HepG2 (cell line): ENCODE data around the gene ZNF254. TPM values are rescaled to one million over a fixed set of nuclear protein-coding genes. Genes with fewer than 3 reads are reported as not detected.

Experiments used
- ARNT ChIP-seq: fragments of 450-650 bp; IDR thresholded peaks from 2 replicates; pipeline ENCODE4 v1.6.1; 2017
- ASH2L ChIP-seq: fragments of 300-600, 200-600 bp; sonication (generic); IDR thresholded peaks from 2 replicates; pipeline ENCODE4 v1.7.0; 2017; ENCODE audit warnings: low read depth, mild to moderate bottlenecking, moderate library complexity, mixed read lengths, low read length; ENCODE audit not compliant: insufficient read length
- ATF6 ChIP-seq: sonication (generic); formaldehyde crosslinking; conservative IDR thresholded peaks from 2 replicates; pipeline ENCODE4 v1.4.0; 2020; ENCODE audit warnings: missing genetic modification reagents
- GLI4 ChIP-seq: sonication (generic); formaldehyde crosslinking; IDR thresholded peaks from 2 replicates; pipeline ENCODE4 v1.5.1; 2020; ENCODE audit warnings: missing genetic modification reagents, mild to moderate bottlenecking, moderate library complexity, borderline replicate concordance
- GLMP ChIP-seq: sonication (generic); formaldehyde crosslinking; IDR thresholded peaks from 2 replicates; pipeline ENCODE4 v1.9.0; 2021; ENCODE audit warnings: missing genetic modification reagents, mild to moderate bottlenecking, borderline replicate concordance
- HOMEZ ChIP-seq: IDR thresholded peaks from 2 replicates; pipeline ENCODE4 v1.6.1; 2016; ENCODE audit warnings: low read depth
- KLF16 ChIP-seq, 2 experiments: sonication (generic) in 1 of 2; formaldehyde crosslinking in 1 of 2; IDR thresholded peaks; 2 replicates each; pipeline versions ENCODE4 v1.6.1 to v1.8.0; 2016 to 2023; ENCODE audit warnings: missing genetic modification reagents in 2 of 2, missing compliant biosample characterization in 1 of 2
- PTBP1 ChIP-seq: fragments of 200-400 bp; formaldehyde crosslinking; IDR thresholded peaks from 2 replicates; pipeline ENCODE4 v1.6.1; 2018; ENCODE audit warnings: low read length, low read depth; ENCODE audit not compliant: poor library complexity, severe bottlenecking
- SCMH1 ChIP-seq: sonication (generic); formaldehyde crosslinking; IDR thresholded peaks from 2 replicates; pipeline ENCODE4 v1.9.0; 2021; ENCODE audit warnings: missing genetic modification reagents, mild to moderate bottlenecking, borderline replicate concordance
- STAT5B ChIP-seq: sonication (generic); formaldehyde crosslinking; IDR thresholded peaks from 2 replicates; pipeline ENCODE4 v1.4.0; 2020; ENCODE audit warnings: missing genetic modification reagents
- ZNF276 ChIP-seq: sonication (generic); formaldehyde crosslinking; IDR thresholded peaks from 2 replicates; pipeline ENCODE4 v1.4.0; 2020; ENCODE audit warnings: mild to moderate bottlenecking, low read depth, missing genetic modification reagents
- ZNF512 ChIP-seq: sonication (generic); formaldehyde crosslinking; IDR thresholded peaks from 2 replicates; pipeline ENCODE4 v1.4.0; 2020; ENCODE audit warnings: mild to moderate bottlenecking, missing genetic modification reagents
- ZNF761 ChIP-seq: sonication (generic); formaldehyde crosslinking; conservative IDR thresholded peaks from 2 replicates; pipeline ENCODE4 v1.4.0; 2020; ENCODE audit warnings: mild to moderate bottlenecking, missing genetic modification reagents
- ZNF772 ChIP-seq: sonication (generic); formaldehyde crosslinking; IDR thresholded peaks from 2 replicates; pipeline ENCODE4 v1.5.0; 2020; ENCODE audit warnings: mild to moderate bottlenecking, missing genetic modification reagents
- ZNF782 ChIP-seq: sonication (generic); formaldehyde crosslinking; IDR thresholded peaks from 2 replicates; pipeline ENCODE4 v1.4.0; 2020; ENCODE audit warnings: missing genetic modification reagents, mild to moderate bottlenecking, borderline replicate concordance
- ZSCAN31 ChIP-seq: sonication (generic); formaldehyde crosslinking; IDR thresholded peaks from 2 replicates; pipeline ENCODE4 v1.5.0; 2020; ENCODE audit warnings: low read depth, mild to moderate bottlenecking, missing genetic modification reagents
- polyA plus RNA-seq, 8 experiments: library from polyadenylated mRNA; depleted of rRNA in 3 of 8; stranded (reverse) in 7 of 8; unstranded in 1 of 8; fragments of >200 nt; fragmentation: Illumina TruSeq in 4 of 8; extraction: Trizol in 4 of 8; gene quantifications; 2 replicates each; pipeline versions ENCODE4 v1.2.1 to v1.2.3, GENCODE V29; 2011 to 2016; ENCODE audit warnings: low read depth in 4 of 8, missing spikeins in 1 of 8, mixed read lengths in 1 of 8; ENCODE audit not compliant: insufficient read depth in 1 of 8
- total RNA-seq, 5 experiments: library from RNA; depleted of rRNA; stranded (reverse); fragments of >200 nt; fragmentation: Illumina TruSeq; extraction: Trizol; gene quantifications; 2 replicates each; pipeline ENCODE4 v1.2.3, GENCODE V29; 2016; ENCODE audit warnings: low read depth in 1 of 5
- TF ChIP-seq, protein P1 (sequence below): sonication (generic); formaldehyde crosslinking; IDR thresholded peaks from 2 replicates; pipeline ENCODE4 v1.4.0; 2020; ENCODE audit warnings: missing genetic modification reagents, borderline replicate concordance

ZNF254 gene
- total and polyA plus RNA-seq, 2 of the 13 experiments (the other 11 are each of a cell fraction or from before 2014, with no cell fraction given) = 2.6 to 4.6 TPM

- TF ChIP-seq, protein P1, sequence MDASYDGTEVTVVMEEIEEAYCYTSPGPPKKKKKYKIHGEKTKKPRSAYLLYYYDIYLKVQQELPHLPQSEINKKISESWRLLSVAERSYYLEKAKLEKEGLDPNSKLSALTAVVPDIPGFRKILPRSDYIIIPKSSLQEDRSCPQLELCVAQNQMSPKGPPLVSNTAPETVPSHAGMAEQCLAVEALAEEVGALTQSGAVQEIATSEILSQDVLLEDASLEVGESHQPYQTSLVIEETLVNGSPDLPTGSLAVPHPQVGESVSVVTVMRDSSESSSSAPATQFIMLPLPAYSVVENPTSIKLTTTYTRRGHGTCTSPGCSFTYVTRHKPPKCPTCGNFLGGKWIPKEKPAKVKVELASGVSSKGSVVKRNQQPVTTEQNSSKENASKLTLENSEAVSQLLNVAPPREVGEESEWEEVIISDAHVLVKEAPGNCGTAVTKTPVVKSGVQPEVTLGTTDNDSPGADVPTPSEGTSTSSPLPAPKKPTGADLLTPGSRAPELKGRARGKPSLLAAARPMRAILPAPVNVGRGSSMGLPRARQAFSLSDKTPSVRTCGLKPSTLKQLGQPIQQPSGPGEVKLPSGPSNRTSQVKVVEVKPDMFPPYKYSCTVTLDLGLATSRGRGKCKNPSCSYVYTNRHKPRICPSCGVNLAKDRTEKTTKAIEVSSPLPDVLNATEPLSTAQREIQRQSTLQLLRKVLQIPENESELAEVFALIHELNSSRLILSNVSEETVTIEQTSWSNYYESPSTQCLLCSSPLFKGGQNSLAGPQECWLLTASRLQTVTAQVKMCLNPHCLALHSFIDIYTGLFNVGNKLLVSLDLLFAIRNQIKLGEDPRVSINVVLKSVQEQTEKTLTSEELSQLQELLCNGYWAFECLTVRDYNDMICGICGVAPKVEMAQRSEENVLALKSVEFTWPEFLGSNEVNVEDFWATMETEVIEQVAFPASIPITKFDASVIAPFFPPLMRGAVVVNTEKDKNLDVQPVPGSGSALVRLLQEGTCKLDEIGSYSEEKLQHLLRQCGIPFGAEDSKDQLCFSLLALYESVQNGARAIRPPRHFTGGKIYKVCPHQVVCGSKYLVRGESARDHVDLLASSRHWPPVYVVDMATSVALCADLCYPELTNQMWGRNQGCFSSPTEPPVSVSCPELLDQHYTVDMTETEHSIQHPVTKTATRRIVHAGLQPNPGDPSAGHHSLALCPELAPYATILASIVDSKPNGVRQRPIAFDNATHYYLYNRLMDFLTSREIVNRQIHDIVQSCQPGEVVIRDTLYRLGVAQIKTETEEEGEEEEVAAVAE = peak; percentile 82
- no peak for TF ChIP-seq ZNF782 (CRISPR knock-in tag)
- TF ChIP-seq ZNF276 (CRISPR knock-in tag) = no peak
- TF ChIP-seq STAT5B (CRISPR knock-in tag) = no peak
- no peak for TF ChIP-seq ZNF761 (CRISPR knock-in tag)
- no peak for TF ChIP-seq SCMH1 (CRISPR knock-in tag)
- no peak for TF ChIP-seq PTBP1
- no peak for TF ChIP-seq ZNF772 (CRISPR knock-in tag)
- peak in 1 of 2 experiments; percentile 83; a peak in 2 of 4 replicates for TF ChIP-seq KLF16 (CRISPR knock-in tag; IDR thresholded peaks at IDR 0.05)
- TF ChIP-seq GLMP (CRISPR knock-in tag) = no peak
- no peak for TF ChIP-seq ZSCAN31 (CRISPR knock-in tag)
- TF ChIP-seq ARNT = no peak
- TF ChIP-seq ZNF512 (CRISPR knock-in tag) = no peak
- TF ChIP-seq GLI4 = no peak
- peak; percentile 84; the same call in 1 of the 2 replicates for TF ChIP-seq HOMEZ (CRISPR knock-in tag)
- no peak for TF ChIP-seq ATF6 (CRISPR knock-in tag)
- TF ChIP-seq ASH2L = no peak
Measured at GRCh38 chr19:24140099-24140498, 53.1 kb downstream of the ZNF254 start (continued).
